Measurements from ENCODE around the gene LIX1. TPM values are rescaled to one million over a fixed set of nuclear protein-coding genes. Genes with fewer than 3 reads are reported as not detected.

Gene LIX1
- total RNA-seq, 1 donor from 2014 or later, result 7.3 TPM

- FAIRE-seq, result no peak
- DNase-seq (ENCODE audit: low spot score in 2 of 2), result no peak
These were observed 63.3 kb downstream of the LIX1 start for GRCh38 chr5:97078958-97079743.

GRCh38 chr5:97077246-97077645 lies 65.2 kb downstream of the LIX1 start:
- no peak for DNase-seq (ENCODE audit: low spot score in 2 of 2)
- no peak for FAIRE-seq

- DNase-seq (ENCODE audit: low spot score in 2 of 2) (no peak), FAIRE-seq (no peak)
These were observed 66.3 kb downstream of the LIX1 start for GRCh38 chr5:97076098-97076497.

- DNase-seq (ENCODE audit: low spot score in 2 of 2) (no peak), FAIRE-seq (no peak)
These were observed 66.8 kb downstream of the LIX1 start for GRCh38 chr5:97075649-97076048.

- no peak for FAIRE-seq
These were observed 67.4 kb downstream of the LIX1 start for GRCh38 chr5:97074859-97075489.

GRCh38 chr5:97073420-97073819 lies 69.0 kb downstream of the LIX1 start:
- DNase-seq (ENCODE audit: low spot score in 2 of 2) (no peak), FAIRE-seq (no peak)

More at GRCh38 chr5:97074859-97075489, 67.4 kb downstream of the LIX1 start:
- no peak for DNase-seq (ENCODE audit: low spot score in 2 of 2)

- FAIRE-seq, result no peak
- no peak for DNase-seq (ENCODE audit: low spot score in 2 of 2)
These were observed 69.7 kb downstream of the LIX1 start for GRCh38 chr5:97072696-97073095.

- FAIRE-seq, result no peak
- no peak for DNase-seq (ENCODE audit: low spot score in 2 of 2)
These were observed 70.4 kb downstream of the LIX1 start for GRCh38 chr5:97071993-97072392.

GRCh38 chr5:97071101-97071500 lies 71.3 kb downstream of the LIX1 start:
- DNase-seq (ENCODE audit: low spot score in 2 of 2), result no peak
- peak; percentile 10 for FAIRE-seq

- no peak for FAIRE-seq
These were observed 72.2 kb downstream of the LIX1 start for GRCh38 chr5:97070234-97070633.

GRCh38 chr5:97067296-97067850 lies 75.0 kb downstream of the LIX1 start:
- DNase-seq (ENCODE audit: low spot score in 2 of 2) (no peak), FAIRE-seq (no peak)

More at GRCh38 chr5:97070234-97070633, 72.2 kb downstream of the LIX1 start:
- no peak for DNase-seq (ENCODE audit: low spot score in 2 of 2)

GRCh38 chr5:97065475-97065874 lies 76.9 kb downstream of the LIX1 start:
- FAIRE-seq, result no peak
- DNase-seq (ENCODE audit: low spot score in 2 of 2), result no peak

GRCh38 chr5:97063251-97063650 lies 79.2 kb downstream of the LIX1 start:
- DNase-seq (ENCODE audit: low spot score in 2 of 2), result no peak
- FAIRE-seq, result no peak

- FAIRE-seq (no peak), DNase-seq (ENCODE audit: low spot score in 2 of 2) (no peak)
These were observed 80.4 kb downstream of the LIX1 start for GRCh38 chr5:97062046-97062445.

GRCh38 chr5:97056263-97056662 lies 86.1 kb downstream of the LIX1 start:
- no peak for FAIRE-seq
- no peak for DNase-seq (ENCODE audit: low spot score in 2 of 2)

GRCh38 chr5:97049175-97049574 lies 93.2 kb downstream of the LIX1 start:
- DNase-seq (ENCODE audit: low spot score in 2 of 2), result no peak
- no peak for FAIRE-seq

GRCh38 chr5:97047076-97047475 lies 95.3 kb downstream of the LIX1 start:
- DNase-seq (ENCODE audit: low spot score in 2 of 2) (no peak), FAIRE-seq (no peak)

- FAIRE-seq (no peak), DNase-seq (ENCODE audit: low spot score in 2 of 2) (no peak)
These were observed 96.0 kb downstream of the LIX1 start for GRCh38 chr5:97046270-97046982.

- FAIRE-seq, result no peak
- DNase-seq (ENCODE audit: low spot score in 2 of 2), result no peak
These were observed 98.4 kb downstream of the LIX1 start for GRCh38 chr5:97044052-97044451.

- FAIRE-seq (no peak), DNase-seq (ENCODE audit: low spot score in 2 of 2) (no peak)
These were observed 98.9 kb downstream of the LIX1 start for GRCh38 chr5:97043511-97043910.

- DNase-seq (ENCODE audit: low spot score in 2 of 2) (no peak), FAIRE-seq (no peak)
These were observed 99.4 kb downstream of the LIX1 start for GRCh38 chr5:97042996-97043395.
